Lung (tissue), 12 donors: Measurements from ENCODE around the gene EEF1A2. TPM values are rescaled to one million over a fixed set of nuclear protein-coding genes. Genes with fewer than 3 reads are reported as not detected.

ENCODE experiments used
- ATAC-seq: fragments of 200-7000 bp; cut with Tn5 transposase; one replicate; pipeline ENCODE4 v1.9.1; 2020; ENCODE audit warnings: moderate number of reproducible peaks; ENCODE audit not compliant: insufficient read depth, low FRiP score
- DNase-seq, 3 donors: peaks; one replicate each; pipeline ENCODE4 v3.0.0-alpha.2; 2013 to 2017
- H3K27ac ChIP-seq, 2 donors: one replicate each; pipeline ENCODE4 v1.5.1; 2013; ENCODE audit warnings: mild to moderate bottlenecking in 2 of 2, moderate library complexity in 2 of 2, control low read depth in 1 of 2, inconsistent platforms in 1 of 2, low read depth in 1 of 2, low read length in 1 of 2
- H3K27me3 ChIP-seq, 3 donors: one replicate each; pipeline ENCODE4 v1.5.1; 2013; ENCODE audit warnings: low read length in 2 of 3; ENCODE audit not compliant: control insufficient read depth in 3 of 3, insufficient read depth in 3 of 3
- H3K36me3 ChIP-seq, 4 donors: one replicate each; pipeline ENCODE4 v1.5.1; 2013; ENCODE audit warnings: low read length in 4 of 4, mild to moderate bottlenecking in 1 of 4, moderate library complexity in 1 of 4; ENCODE audit not compliant: control insufficient read depth in 4 of 4, insufficient read depth in 4 of 4
- H3K4me1 ChIP-seq, 5 donors: one replicate each; pipeline ENCODE4 v1.5.1; 2013; ENCODE audit warnings: low read length in 5 of 5, mild to moderate bottlenecking in 2 of 5, moderate library complexity in 1 of 5; ENCODE audit not compliant: control insufficient read depth in 5 of 5, insufficient read depth in 5 of 5
- H3K4me3 ChIP-seq: one replicate; pipeline ENCODE4 v1.5.1; 2013; ENCODE audit warnings: mild to moderate bottlenecking, control low read depth, moderate library complexity
- H3K9ac ChIP-seq, 2 donors: one replicate each; pipeline ENCODE4 v1.5.1; 2013; ENCODE audit warnings: low read length in 2 of 2, control low read depth in 1 of 2; ENCODE audit not compliant: insufficient read depth in 1 of 2
- H3K9me3 ChIP-seq, 4 donors: one replicate each; pipeline ENCODE4 v1.5.1; 2013; ENCODE audit warnings: low read length in 3 of 4, mild to moderate bottlenecking in 1 of 4, moderate library complexity in 1 of 4; ENCODE audit not compliant: control insufficient read depth in 4 of 4, insufficient read depth in 3 of 4
- whole genome bisulfite sequencing, 2 donors: extraction: QIAGEN DNeasy Blood & Tissue Kit; methylation state at CpG; one replicate each; pipeline ENCODE4 v1.1.7; 2013; 5-methylcytosine and 5-hydroxymethylcytosine counted together
- polyA plus RNA-seq, 2 donors: library from polyadenylated mRNA; stranded (reverse); fragments of 200-250 nt; gene quantifications; one replicate each; pipeline ENCODE4 v1.2.1, GENCODE V29; 2013
- total RNA-seq, 2 donors: library from RNA; depleted of rRNA in 1 of 2; stranded (reverse); fragments of >200 nt in 1 of 2; gene quantifications; one replicate each; pipeline ENCODE4 v1.2.1, GENCODE V29; 2014 to 2021
- TF ChIP-seq, protein P1 (sequence below): IDR thresholded peaks from 2 replicates; pipeline ENCODE4 v1.5.1; 2012; ENCODE audit warnings: mild to moderate bottlenecking; ENCODE audit errors: control extremely low read depth, extremely low read depth
- donor health status: control.
- donor health status: control.
- donor health status: Bipolar disorder and iron deficiency.
- donor health status: healthy.
- donor health status: DM: yes; HTN: yes; CAD: no.

EEF1A2 gene
- total and polyA plus RNA-seq, 4 donors, result 0.47 to 1.9 (median 1.0) TPM

DNA sequence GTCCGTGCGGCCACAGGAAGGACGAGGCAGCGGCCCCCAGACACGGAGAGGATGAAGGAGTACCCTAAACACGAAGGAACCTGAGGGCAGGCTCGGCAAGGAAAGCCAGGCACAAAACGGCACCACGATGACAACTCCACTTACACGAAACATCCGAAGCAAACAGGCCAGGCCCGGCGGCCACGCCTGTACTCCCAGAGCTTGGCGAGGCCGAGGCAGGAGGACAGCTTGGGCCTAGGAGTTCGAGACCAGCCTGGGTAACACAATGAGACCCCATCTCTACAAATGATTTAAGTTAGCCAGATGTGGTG is 39.9 kb downstream of the EEF1A2 start:
- Histone ChIP-seq H3K27ac (no peak overlapping the region), H3K36me3 (no peaks in the 10 kb centered on the region), H3K9me3 (peaks cover 0 to 3% (median 0%) of the 10 kb centered on the region in 4 donors), H3K9ac (no peak overlapping the region), H3K27me3 (peaks cover 0 to 9% (median 3%) of the 10 kb centered on the region in 3 donors), H3K4me1 (peaks cover 0 to 33% (median 0%) of the 10 kb centered on the region in 5 donors), H3K4me3 (no peak overlapping the region)
- DNase-seq (no peak), ATAC-seq (no peak)
- WGBS, 2 donors, result 80 to 85% methylated on average over 17 of the region's 17 CpGs
- TF ChIP-seq, protein P1, sequence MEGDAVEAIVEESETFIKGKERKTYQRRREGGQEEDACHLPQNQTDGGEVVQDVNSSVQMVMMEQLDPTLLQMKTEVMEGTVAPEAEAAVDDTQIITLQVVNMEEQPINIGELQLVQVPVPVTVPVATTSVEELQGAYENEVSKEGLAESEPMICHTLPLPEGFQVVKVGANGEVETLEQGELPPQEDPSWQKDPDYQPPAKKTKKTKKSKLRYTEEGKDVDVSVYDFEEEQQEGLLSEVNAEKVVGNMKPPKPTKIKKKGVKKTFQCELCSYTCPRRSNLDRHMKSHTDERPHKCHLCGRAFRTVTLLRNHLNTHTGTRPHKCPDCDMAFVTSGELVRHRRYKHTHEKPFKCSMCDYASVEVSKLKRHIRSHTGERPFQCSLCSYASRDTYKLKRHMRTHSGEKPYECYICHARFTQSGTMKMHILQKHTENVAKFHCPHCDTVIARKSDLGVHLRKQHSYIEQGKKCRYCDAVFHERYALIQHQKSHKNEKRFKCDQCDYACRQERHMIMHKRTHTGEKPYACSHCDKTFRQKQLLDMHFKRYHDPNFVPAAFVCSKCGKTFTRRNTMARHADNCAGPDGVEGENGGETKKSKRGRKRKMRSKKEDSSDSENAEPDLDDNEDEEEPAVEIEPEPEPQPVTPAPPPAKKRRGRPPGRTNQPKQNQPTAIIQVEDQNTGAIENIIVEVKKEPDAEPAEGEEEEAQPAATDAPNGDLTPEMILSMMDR, result no peak

DNA sequence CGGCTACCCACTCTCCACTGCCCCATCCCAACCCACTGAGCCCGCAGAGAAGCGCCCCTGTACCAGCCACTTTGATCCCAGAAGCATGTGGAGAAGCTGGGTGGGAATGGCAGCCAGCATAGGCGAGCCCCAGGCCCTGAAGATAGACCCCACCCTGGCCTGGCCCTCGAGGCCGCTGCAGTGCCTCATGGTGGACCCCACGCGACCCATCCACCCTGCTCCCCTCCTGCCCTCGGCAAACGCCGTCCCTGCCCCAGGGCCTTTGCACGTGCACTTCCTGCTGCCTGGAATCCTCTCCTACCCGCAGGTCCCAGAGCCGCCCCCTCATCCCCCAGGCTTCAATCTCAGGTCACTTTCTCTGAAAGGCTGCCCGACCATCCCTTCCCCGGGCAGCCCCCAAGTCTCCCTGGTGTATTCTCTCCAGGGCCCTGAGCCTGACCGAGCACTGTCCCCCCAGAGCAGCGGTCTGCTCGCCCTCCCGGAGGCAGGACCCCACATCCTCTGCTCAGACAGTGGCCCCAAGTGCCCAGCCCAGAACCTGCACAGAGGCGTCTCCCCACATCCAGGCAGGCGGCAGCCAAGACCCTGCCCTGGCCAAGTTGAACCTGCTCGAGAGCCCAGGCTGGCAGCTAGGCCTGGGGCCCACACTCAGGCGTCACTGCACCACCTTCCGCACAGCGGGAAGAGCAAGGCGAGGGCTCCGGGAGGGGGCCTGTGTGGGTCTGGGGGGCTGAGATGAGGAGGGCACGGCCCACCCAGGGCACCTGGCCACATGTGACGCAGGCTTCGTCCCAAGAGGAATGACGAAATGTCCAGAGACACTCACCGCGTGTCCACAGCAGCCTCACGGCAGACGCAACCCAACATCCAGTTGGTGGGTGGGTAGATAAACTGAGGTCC is 40.5 kb downstream of the EEF1A2 start:
- no peak for ATAC-seq
- Histone ChIP-seq H3K27ac (no peak overlapping the region), H3K9ac (no peak overlapping the region), H3K36me3 (no peaks in the 10 kb centered on the region), H3K9me3 (peaks cover 0 to 3% (median 0%) of the 10 kb centered on the region in 4 donors), H3K27me3 (peaks cover 0 to 7% (median 5%) of the 10 kb centered on the region in 3 donors), H3K4me1 (peaks cover 0 to 38% (median 0%) of the 10 kb centered on the region in 5 donors), H3K4me3 (no peak overlapping the region)
- 88 to 94% methylated on average over 36 of the region's 36 CpGs for WGBS, 2 donors
- TF ChIP-seq, protein P1, result no peak
- DNase-seq, result no peak

DNA sequence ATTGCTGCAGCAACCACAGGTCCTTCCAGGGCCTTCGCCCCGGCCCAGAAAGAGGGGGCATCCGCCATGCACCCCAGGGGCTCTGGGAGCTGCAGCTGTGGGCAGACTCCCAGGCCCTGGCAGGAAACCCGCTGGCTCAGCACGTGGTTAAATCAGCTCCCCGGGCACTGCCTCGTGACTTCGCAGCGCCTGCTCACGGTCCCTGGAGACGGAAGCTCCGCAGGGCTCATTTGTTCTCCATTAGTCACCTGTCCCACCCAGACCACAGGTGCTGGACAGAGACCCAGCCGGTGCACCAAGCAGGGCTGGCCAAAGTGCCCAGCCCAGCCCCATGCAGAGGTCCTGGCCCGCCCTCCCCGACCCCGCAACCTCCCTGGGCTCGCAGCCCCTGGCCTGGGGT is 41.1 kb downstream of the EEF1A2 start:
- TF ChIP-seq, protein P1, result no peak
- Histone ChIP-seq H3K9me3 (peaks cover 0 to 3% (median 0%) of the 10 kb centered on the region in 4 donors), H3K36me3 (no peaks in the 10 kb centered on the region), H3K9ac (no peak overlapping the region), H3K27ac (no peak overlapping the region), H3K27me3 (peaks cover 0 to 9% (median 7%) of the 10 kb centered on the region in 3 donors), H3K4me3 (no peak overlapping the region), H3K4me1 (peaks cover 0 to 38% (median 0%) of the 10 kb centered on the region in 5 donors)
- DNase-seq, result peak in 1 of 3 donors; percentile 53
- 27 to 38% methylated on average over 17 of the region's 17 CpGs for WGBS, 2 donors
- no peak for ATAC-seq
